Measurements from ENCODE around the gene KIF6.

Gene KIF6

DNA sequence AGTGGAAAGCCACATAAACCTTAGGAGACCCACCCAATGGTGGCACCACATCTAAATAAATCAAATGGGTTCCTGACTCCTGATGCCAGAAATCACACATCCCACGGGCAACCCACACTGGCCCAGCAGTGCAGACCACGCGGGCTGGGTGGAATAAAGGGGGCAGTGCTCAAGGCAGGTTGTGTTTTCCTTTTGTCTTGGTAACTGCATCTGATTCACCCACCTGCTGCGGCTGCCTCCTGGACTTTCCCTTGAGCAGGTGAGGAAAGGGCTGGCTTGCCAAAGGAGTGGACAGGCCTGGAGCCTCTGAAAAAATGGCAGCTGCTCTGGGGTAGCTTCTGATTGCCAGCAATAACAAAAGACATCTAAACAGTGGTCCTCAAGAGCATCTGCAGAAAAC lies 283.2 kb downstream of the KIF6 start:
- DNase-seq: no peak

DNA sequence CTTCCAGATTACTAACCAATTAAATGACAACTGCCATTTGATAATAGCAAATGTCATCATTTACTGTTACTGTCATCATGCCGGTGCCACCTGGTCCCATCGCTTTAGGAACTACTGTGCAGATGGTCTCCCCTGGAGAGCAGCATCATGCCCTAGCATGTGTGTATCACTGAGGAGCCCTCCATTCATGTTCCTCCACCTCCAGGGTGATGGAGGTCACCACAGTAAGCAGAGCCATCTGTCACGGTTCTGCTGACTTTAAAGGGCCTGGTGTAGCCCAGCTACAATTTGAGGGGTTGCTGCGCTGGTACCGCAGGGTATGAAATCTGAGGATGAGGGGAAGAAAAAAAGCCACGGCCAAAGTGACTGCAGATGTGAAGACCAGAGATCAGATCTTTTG lies 283.9 kb downstream of the KIF6 start:
- DNase-seq: no peak

DNA sequence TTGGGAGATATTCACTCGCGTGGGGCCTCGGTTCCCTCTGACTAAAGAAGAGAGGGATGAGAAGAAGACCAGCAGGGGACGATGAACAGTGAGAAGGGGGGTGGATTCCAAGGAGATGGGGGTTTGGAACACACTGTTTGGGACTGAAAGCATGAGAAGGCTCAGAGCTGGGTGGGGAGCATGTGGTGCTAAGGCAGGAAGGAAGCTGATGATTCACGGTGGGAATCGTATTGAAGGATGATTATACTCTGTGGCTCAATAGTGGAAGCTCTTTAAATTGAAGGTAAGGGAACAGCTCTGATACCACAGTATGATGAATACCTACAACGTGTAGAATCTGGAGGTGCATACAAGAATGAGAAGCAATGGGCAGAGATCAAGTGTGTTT lies 285.2 kb downstream of the KIF6 start:
- DNase-seq: no peak

DNA sequence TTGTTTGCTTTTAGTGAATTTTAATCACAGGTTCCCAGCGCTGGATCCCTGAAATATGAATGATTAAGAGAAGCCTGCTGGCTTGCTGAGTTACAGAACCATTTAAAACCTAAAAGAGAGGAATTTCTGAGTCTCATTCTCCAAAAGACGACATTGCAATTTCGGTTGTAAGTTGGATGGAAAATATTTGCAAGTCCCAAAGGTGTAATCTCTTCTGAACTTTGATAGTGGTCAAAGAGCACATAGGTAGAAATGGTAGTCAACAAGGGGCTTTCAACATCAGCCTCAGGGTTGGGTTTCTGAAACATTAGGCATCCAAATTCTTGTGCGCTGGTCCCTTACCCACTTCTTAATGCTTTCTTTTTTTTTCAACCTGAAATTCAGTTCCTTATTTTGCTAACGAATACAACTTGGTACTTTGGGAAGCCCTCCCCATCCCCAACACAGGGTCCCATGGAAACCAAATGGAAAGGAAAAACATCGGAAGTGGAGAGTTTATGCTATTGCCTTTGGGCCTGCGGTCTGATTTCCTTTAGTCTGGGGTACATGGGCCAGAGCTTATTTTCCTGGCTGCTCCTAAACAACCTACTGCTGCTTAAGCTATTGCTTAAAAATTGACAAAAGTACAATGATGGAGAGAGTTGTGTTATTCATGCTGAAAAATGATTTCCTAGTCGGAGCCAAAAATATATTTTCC lies 285.7 kb downstream of the KIF6 start:
- no peak for DNase-seq

DNA sequence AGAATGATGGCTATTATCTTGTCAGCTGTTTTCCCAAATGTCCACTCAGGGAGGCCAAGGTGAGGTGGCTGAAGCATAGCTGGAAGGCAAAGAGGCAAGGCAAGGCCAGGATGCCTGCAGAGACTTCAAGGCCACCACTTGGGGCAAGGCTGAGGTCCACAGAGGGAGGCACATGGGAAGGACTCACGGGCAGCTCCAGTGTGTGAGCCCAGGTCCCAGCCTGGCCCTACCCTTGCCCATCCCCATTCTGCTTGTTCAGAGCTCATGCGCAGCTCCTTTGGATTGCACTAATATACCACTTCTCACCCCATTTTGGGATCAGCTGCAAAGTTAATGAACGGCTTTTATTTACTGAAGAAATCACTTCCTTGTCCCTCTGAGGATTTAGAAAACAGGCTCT lies 291.6 kb downstream of the KIF6 start:
- DNase-seq: no peak

DNA sequence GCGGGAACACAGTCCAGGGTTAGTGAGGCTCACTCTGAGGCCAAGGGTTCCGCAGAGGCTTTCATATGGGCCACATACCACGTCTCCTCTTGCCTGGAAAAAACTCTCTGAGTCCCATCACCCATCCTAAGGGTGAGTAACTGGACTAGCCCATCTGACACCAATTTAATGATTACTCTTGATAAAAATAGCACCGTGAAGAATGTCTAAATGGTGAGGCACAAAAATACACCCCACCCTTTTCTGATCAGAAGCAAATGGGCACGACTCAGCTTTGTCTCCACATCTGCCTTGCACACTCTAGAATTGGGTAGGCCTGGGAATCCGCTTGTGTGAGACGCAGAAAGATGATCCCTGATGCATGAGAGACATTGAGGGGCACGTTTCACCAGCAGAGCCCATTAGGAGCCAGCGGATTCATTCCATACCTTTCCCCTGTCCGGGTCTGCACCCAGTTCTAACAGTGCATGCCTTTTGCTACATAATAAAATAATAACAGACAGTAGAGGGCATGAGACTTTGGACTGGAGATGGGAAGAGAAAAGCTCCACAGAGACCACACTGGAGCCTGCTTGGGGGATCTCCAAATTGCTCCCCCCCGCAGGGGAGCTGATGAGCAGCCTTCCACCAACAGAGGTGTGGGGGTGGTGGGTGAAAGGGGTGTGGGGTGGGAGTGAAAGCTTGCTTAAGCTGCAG lies 292.7 kb downstream of the KIF6 start:
- no peak for DNase-seq

DNA sequence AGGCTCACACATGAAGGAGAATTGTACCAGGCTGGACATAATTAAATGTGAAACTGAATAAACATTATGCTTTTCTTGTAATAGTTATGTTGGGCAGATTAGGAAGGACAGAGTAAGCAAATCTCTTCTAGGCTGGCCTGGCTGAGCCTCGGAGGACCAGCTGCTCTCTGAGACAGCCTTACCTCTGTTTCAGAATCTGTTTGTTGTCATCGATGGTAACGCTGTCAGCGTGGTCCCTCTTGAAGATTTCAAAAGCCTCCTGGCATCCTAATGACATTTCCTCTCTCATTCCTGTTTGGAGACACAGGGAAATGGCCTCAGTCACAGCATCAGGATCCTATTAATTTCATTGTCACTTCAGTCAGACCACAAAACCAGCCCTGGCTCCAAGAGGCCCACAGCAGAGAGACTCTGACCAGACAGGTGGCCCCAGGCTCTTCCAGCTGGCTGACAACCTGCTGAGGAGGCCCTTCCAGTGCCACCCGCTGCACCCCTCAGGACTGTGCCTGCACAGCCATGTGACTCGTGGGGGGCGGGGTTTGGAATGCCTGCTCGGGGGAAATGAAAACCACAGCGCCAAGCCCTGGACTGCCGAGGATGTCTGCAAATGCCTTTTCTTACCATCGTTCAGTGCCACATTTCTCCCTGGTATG lies 294.2 kb downstream of the KIF6 start:
- DNase-seq: peak; percentile 84

DNA sequence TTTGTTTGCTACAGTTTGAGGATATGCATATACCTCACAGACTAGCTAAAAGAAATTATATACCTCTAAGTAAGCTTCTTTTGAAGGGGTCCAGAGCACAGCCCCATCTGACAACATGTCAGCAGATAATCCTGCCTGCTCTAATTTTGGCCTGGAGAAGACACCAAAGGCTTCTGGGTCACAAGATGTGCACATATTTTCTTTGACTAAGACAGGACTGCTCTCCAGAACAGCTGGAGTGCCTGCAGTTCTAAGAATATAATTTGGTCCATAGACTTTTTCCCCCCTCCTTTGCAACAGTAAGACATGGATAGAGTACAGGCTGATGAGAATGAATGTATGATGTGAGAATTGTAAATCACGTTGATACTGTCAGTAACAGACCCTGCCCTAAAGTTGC lies 294.8 kb downstream of the KIF6 start:
- DNase-seq: no peak

DNA sequence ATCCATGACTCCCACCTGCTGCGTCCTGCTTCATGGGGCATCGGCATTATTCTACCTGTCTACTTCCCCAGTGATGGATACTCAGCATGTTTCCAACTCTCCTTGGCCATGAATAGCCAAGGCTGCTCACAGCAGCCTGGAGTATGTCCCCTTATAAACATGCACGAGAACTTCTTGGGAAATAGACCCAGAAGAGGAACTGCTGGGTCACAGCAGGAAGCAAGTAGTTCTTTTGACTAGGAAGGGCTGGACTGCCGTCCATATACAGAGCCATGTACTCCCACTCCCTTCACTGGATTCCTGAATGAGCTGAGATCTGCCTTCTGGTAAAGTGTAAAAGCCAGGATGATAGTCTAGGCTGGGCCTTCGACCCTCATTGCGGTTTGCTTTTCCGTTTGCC lies 296.4 kb downstream of the KIF6 start:
- DNase-seq: no peak

DNA sequence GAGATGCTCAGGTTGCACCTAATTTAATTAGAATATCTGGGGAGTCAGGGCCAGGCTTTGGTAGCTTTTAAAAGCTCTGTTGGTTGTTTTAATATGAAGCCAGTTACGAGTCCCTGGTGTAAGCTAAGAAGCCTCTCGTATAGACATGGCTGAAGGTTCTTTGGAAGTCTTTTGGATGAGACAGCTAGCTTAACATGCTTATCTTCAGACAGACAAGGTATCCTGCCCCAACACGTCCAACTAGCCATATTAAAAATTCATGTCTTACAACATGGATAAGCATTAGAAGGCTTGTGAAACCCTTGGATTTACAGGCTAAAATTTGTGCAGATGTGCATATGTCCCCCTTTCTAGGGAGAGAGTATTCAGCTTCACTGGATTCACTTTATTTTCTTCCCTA lies 297.1 kb downstream of the KIF6 start:
- DNase-seq: no peak

DNA sequence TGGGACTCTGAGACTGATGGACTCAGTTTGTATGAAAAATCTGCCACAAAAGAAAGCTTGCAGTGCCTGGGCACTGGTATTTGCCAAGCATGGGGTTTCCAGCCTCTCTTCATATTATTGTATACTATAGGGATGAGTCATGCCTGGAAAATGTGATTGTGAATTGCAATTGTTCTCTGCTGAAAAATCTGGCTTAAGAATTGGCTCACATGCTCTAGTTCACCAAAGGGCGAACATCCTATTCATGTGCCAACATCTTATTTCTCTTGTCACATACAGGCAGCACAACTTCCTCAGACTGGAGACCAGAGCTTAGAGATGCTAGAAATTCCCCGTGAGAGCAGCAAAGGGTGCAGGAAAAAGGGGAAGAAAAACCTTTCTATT lies 299.1 kb downstream of the KIF6 start:
- no peak for DNase-seq

DNA sequence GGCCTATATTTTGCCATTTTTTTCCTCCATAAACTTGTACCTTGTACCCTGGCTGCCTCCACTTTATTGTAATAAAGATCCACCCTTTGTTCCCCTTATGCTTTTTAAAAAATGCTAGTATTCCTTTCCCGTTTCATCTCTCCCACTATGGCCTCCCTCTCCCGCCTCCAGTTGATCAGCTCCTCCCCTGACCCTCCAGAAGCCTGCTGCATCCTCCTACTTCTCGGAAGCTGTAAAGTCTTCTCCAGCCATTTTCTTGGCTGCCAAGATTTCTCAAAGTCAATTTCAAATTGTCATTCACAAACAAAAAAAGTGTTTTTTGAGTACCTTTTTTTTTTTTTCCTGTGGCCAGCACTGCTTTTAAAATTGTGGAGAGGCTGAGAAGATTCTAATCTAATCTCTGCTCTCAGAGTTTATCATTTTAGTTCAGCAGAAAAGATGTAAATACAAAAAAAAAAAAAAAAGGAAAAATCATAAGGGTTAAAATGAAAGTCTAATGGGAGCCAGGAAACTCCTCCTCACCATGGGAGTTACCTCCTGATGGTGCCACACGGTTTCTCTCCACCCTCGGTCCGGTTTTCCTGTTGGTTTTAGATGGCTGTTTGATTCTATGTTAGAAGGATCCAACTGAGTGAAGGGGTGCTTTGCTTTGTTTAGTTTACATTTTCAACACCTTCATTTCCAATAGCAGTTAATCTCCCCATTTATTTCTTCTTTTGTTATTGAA lies 299.7 kb downstream of the KIF6 start:
- DNase-seq: no peak

DNA sequence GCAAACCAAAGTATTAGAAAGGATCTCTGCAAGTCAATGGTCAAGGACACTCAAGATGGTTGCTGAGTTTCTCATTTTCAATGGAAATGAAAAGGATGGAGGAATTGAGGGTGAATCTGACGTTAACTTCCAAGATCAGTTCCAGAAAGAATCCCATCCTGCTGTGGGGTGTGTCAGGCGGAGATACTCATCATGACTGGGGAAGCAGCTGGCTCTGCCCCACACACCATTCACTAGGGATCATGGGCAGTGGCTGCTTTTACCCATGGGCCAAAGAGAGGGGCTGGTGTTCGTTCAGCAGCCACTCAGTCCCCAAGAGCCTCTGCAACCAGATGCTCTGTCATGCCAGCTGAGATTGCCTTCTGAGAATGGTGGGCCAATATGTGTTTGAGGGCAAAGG lies 300.4 kb downstream of the KIF6 start:
- DNase-seq: no peak

DNA sequence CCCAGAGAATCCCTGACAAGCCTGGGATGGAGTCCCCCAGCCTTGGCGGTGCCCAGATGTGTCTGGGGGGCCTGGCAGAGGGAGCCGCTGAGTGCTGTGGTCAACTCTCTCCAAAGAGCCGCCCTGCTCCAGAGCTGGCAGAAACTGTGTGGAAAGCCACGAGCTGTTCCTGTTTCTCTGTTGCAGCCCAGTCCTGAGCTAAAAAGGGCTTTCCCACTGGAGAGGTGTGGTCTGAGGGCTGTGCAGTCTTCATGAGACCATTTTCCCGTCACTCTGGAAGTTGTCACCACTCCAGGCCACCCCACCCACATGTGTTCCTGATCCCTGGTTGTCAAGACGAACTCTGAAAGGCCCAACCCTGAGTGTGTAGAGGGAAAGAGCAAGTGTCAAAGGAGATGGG lies 303.0 kb downstream of the KIF6 start:
- no peak for DNase-seq

DNA sequence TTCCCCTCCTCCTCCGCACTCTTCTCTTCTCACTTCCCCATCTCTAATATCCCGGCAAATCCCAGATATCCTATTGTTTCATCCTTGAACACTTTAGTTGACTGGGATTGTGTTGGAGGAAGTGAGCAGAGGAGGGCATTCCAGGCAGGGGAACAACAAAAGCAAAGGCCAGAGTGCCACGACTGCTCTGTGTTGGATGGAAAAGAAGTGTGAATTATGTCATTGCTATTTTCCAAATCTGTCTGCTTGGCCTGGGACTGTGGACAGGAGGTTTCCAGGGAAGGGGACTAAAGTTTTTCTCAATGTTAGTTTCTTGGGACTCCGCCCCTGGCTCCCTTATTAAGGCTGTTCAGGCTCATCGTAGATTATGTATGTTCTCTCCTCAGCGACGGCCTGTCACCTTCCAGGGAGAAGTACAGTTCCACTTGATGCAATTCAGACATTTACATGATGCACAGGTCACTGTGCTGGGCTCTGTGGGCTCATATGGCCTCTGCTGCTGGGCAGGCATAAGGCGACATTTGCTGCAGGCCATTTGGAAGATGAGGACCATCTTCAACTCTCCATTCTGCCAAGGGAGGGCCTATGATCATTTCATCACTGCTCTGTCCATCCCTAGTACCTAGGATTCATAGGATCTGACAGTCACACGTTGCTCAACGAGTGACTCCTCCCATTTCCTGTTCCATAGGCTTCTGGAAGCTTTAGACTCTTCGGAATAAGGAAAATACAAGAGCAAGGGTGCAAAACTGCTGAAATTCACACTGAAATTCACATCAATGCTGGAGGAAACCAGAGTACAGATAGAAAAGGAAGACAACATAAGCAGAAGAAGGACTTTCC lies 303.6 kb downstream of the KIF6 start:
- no peak for DNase-seq

DNA sequence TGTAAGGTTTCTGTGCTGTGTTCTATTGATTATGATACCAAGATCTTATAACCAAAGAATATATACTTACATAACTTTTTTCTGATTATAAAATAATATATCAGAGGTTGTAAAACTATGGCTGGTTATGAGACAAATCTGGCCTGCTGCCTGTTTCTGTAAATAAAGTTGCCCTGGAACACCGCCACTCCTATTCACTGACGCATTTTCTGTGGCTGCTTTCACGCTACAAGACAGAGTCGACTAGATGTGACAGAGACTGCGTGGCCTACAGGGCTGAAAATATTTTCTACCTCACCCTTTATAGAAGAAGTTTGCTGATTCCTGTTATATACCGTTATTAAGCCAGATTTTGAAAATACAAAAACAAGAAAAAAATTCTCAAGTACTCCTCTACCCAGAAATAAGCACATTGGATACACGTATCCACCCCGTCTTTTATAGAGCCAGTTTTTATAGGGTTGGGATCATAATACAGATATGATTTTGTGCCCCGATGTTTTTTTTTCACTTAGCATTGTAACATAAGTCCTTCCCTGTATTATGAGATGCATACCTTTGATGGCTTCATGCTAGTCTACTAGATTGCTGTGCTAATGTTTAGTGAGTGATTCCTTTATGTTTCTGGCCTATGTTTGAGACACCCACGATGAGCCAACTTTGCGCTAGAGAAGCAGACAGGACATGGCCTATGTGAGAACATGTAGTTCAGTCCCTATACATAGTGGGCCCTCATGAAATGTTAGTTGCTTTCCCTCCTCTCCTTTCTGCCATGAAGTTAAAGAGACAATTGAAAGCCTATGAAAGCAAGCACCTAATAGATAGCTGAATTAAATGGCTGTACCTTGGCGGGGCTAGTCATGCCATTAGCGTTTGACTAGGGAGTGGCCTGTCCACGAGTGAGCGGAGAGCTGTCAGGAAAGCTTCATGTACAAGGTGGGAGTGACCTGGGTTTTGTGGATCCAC lies 304.6 kb downstream of the KIF6 start:
- no peak for DNase-seq

DNA sequence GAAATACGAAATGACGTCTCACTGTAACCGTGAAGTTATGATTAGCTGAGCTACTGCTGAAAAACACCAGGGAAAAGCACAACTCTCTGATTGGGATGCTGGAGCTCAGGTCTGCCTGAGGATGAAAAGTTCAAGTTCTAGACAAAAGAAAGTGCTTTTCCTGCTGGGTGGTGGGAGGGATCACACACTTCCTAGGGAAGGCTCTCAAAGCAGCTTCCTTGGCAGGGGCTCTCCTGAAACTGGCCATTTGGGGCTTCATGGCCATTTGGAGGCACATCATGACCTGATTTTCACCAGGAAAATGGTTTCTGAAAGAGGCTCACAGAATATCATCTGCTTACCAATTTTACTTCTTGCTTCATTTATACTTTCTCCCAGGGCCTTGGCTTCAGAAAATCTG lies 305.6 kb downstream of the KIF6 start:
- DNase-seq: no peak

DNA sequence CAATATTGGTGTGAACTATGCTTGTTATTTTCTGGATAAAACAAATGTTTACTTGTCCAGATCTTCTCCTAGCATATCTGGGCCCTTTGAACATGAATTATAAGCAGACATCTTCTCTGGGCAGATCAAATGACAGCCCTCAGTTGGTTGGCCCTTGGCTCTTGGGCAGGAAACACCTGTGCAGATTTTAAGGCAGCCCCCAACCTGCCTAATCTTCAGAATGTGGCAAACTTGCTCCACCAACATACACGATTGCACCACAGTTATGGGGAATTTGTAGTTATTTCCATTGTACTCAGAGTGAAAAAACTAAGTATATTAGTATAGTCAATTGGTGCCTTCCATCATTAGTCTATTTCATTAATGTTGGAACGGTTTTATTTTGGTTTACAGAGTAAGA lies 307.8 kb downstream of the KIF6 start:
- no peak for DNase-seq

DNA sequence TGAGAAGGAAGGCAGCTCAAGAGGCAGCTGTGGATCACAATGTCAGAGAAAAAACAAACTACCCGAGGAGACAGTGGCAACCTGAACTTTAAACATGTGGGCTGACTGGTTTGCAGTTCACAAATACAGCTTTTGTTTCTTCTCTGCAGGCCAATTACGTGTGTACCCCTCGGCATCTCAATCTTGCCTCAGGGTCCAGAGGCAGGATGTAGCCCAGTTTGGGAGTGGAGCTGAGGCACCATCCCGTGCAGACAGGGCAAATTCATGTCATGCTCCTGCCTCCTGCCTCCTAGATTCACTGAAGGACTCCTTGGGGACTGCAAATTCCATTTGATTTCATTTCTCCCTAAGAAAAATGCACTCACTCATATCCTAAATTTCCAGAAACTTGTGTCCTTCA lies 308.5 kb downstream of the KIF6 start:
- DNase-seq: no peak

DNA sequence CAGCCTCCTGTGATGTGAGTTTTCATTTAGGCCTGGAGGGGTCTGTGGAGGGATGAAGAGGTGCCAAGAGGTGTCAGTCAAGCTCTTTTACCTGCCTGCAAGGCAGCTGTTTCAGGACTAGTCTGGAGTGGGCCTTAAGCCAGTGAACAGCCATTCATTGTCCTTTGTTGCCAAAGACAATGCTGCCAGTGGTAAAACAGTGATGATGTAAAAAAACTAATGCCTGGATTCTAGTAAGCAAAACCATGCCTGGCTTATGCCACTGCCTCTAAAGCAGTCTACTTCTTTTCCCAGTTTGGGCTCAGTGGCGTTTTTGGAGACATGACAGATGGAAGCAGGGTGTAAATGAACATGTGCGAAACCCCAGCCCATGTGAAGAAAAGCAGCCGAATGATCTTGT lies 309.2 kb downstream of the KIF6 start:
- DNase-seq: peak; percentile 4

DNA sequence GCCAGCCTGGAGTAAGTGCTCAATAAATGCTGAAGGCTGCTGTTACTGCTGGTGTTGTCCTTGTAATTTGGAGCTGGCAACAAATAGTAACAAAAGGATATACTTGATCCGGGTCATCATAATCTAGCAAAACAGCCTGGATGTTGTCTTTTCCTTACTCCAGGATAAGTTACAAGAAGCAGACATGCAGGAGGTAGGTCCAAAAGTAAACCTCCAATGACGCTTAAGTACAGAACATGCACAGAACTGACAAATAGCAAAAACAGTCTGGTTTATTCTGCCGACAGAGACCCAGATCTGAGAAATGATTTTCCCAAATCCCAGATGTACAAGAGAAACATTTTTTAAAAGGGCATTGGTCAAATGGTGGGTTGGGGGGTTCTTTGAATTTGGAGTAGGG lies 309.7 kb downstream of the KIF6 start:
- DNase-seq: no peak

DNA sequence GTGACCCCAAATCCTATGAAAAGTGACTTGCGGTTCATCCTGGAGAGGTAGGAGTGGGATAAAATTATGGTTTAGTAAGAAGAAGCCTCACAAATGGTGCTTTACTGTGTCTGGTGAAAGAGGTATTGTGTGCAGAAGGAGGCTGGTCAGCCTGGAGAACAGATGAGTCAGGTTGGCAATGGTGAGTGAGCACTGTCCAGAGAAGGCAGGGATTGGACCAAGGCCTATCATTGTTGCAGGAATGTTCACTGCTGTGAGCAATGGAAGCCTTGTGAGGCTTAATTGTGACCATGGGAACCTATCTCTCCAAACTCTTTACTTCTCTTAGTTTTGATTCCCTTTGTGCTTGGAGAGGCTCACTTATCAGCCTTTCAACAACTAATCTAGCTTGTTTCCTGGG lies 313.7 kb downstream of the KIF6 start:
- no peak for DNase-seq
